B cell (primary cell): ENCODE results near the gene BCL11A. TPM values are rescaled to one million over a fixed set of nuclear protein-coding genes. Genes with fewer than 3 reads are reported as not detected.

ENCODE experiments used
- ATAC-seq: fragments of 200-7000 bp; cut with Tn5 transposase; one replicate; pipeline ENCODE4 v1.10.0; 2021; ENCODE audit warnings: low read depth, mild to moderate bottlenecking, moderate number of reproducible peaks, moderate library complexity
- CTCF ChIA-PET: fragments of 350-600 bp; sonication (Branson Sonifier 250); formaldehyde crosslinking; loops from one replicate; lab custom pipeline; 2021; ENCODE audit warnings: antibody characterized with exemption, inconsistent platforms; lab: Charles Lee
- POLR2A ChIA-PET: fragments of 350-600 bp; sonication (Branson Sonifier 250); formaldehyde crosslinking; loops from one replicate; lab custom pipeline; 2021; ENCODE audit warnings: antibody characterized with exemption; lab: Charles Lee
- DNase-seq: peaks from one replicate; pipeline ENCODE4 v3.0.0; 2013
- H2AFZ ChIP-seq: 2 replicates; pipeline ENCODE4 v1.6.1; 2012; ENCODE audit warnings: mild to moderate bottlenecking, low read depth, low read length; ENCODE audit not compliant: insufficient read depth, poor library complexity, severe bottlenecking
- H3K27ac ChIP-seq, 2 donors: 1 replicate in 1 of 2; 2 replicates in 1 of 2; pipeline ENCODE4 v1.5.1; 2012 to 2013; ENCODE audit warnings: low read length in 2 of 2, mild to moderate bottlenecking in 2 of 2, moderate library complexity in 1 of 2
- H3K27me3 ChIP-seq, 4 experiments: fragments of 200-600 bp in 1 of 4; sonication (generic) in 1 of 4; replicated peaks in 1 of 4; 1 replicate in 2 of 4; 2 replicates in 2 of 4; pipeline versions ENCODE4 v1.6.1 to v1.7.0; 2013 to 2016; ENCODE audit warnings: low read length in 3 of 4, mild to moderate bottlenecking in 2 of 4, mixed read lengths in 1 of 4, moderate library complexity in 1 of 4; ENCODE audit not compliant: insufficient read depth in 4 of 4, control insufficient read depth in 3 of 4; ENCODE audit errors: control extremely low read depth in 1 of 4
- H3K36me3 ChIP-seq, 2 experiments: replicated peaks in 1 of 2; 1 replicate in 1 of 2; 2 replicates in 1 of 2; pipeline versions ENCODE4 v1.6.1 to v1.7.1; 2013; ENCODE audit warnings: low read length in 1 of 2; ENCODE audit not compliant: insufficient read depth in 2 of 2, control insufficient read depth in 1 of 2; ENCODE audit errors: control extremely low read depth in 1 of 2, extremely low read depth in 1 of 2
- H3K4me1 ChIP-seq, 2 donors: fragments of 200-600 bp in 1 of 2; sonication (generic) in 1 of 2; 1 replicate in 1 of 2; 2 replicates in 1 of 2; pipeline versions ENCODE4 v1.5.1 to v1.6.1; 2013 to 2017; ENCODE audit warnings: low read length in 2 of 2; ENCODE audit not compliant: control insufficient read depth in 2 of 2, insufficient read depth in 2 of 2
- H3K4me2 ChIP-seq: replicated peaks from 2 replicates; pipeline ENCODE3; 2012; ENCODE audit warnings: mild to moderate bottlenecking, low read depth, low read length; ENCODE audit not compliant: poor library complexity, severe bottlenecking
- H3K4me3 ChIP-seq, 5 experiments: fragments of 200-600 bp in 1 of 5; sonication (generic) in 1 of 5; 1 replicate in 3 of 5; 2 replicates in 2 of 5; pipeline versions ENCODE4 v1.5.1 to v1.7.0; 2011 to 2016; ENCODE audit warnings: low read length in 4 of 5, mild to moderate bottlenecking in 4 of 5, low read depth in 2 of 5, control low read depth in 1 of 5, moderate library complexity in 1 of 5; ENCODE audit not compliant: insufficient read depth in 1 of 5; ENCODE audit errors: control extremely low read depth in 1 of 5, extremely low read depth in 1 of 5
- H3K79me2 ChIP-seq: fragments of 200-600 bp; sonication (generic); one replicate; pipeline ENCODE4 v1.6.0; 2016; ENCODE audit warnings: low read length; ENCODE audit not compliant: control insufficient read depth, insufficient read depth
- H3K9ac ChIP-seq: fragments of 200-600 bp; sonication (generic); 2 replicates; pipeline ENCODE4 v1.6.1; 2017; ENCODE audit warnings: mild to moderate bottlenecking, low read length, moderate library complexity
- H3K9me3 ChIP-seq, 3 donors: one replicate each; pipeline versions ENCODE4 v1.6.1 to v1.7.1; 2013; ENCODE audit warnings: low read length in 2 of 3; ENCODE audit not compliant: control insufficient read depth in 2 of 3, insufficient read depth in 1 of 3; ENCODE audit errors: control extremely low read depth in 1 of 3
- H4K20me1 ChIP-seq: 2 replicates; pipeline ENCODE4 v1.6.0; 2012; ENCODE audit warnings: mild to moderate bottlenecking, low read length; ENCODE audit not compliant: insufficient read depth, control insufficient read depth, poor library complexity, severe bottlenecking
- H3K27ac Mint-ChIP-seq: one replicate; pipeline ENCODE4 v1.8.0; 2021; ENCODE audit warnings: mixed read lengths
- H3K27me3 Mint-ChIP-seq: one replicate; pipeline ENCODE4 v1.8.0; 2021; ENCODE audit warnings: mixed read lengths
- H3K4me1 Mint-ChIP-seq: one replicate; pipeline ENCODE4 v1.8.0; 2021; ENCODE audit warnings: mixed read lengths
- H3K4me3 Mint-ChIP-seq: one replicate; pipeline ENCODE4 v1.8.0; 2021; ENCODE audit warnings: mixed read lengths
- H3K9me3 Mint-ChIP-seq: one replicate; pipeline ENCODE4 v1.8.0; 2022; ENCODE audit warnings: mixed read lengths; ENCODE audit not compliant: insufficient read depth
- CTCF ChIP-seq: fragments of 200-600 bp; IDR thresholded peaks from one replicate; pipeline ENCODE4 v1.8.0; 2022; ENCODE audit warnings: antibody characterized with exemption, mild to moderate bottlenecking
- EZH2 ChIP-seq: IDR thresholded peaks from 2 replicates; pipeline ENCODE4 v1.6.1; 2012; ENCODE audit warnings: borderline replicate concordance, low read depth, mild to moderate bottlenecking, moderate library complexity, low read length; ENCODE audit not compliant: insufficient read depth, poor library complexity, severe bottlenecking
- WGBS: methylation state at CpG from one replicate; pipeline ENCODE4 v1.1.5; 2013; ENCODE audit warnings: missing lambda C conversion rate; ENCODE audit not compliant: insufficient coverage; 5-methylcytosine and 5-hydroxymethylcytosine counted together
- intact Hi-C: fragments of 100-400 bp; cut with micrococcal nuclease; formaldehyde crosslinking; loops from one replicate; pipeline ENCODE4 v1.10.0; 2022
- polyA plus RNA-seq: library from polyadenylated mRNA; depleted of rRNA; stranded (reverse); fragments of >200 nt; gene quantifications from 2 replicates; pipeline ENCODE4 v1.2.3, GENCODE V29; 2012
- total RNA-seq, 2 donors: library from RNA; stranded (reverse); fragments of 120-200 nt in 1 of 2; gene quantifications; 1 replicate in 1 of 2; 2 replicates in 1 of 2; pipeline versions ENCODE4 v1.2.3 to v1.2.4, GENCODE V29; 2013 to 2022

Gene BCL11A
- total and polyA plus RNA-seq, 2 donors (not counting 1 experiment from before 2014, with no cell fraction given), result 81.8 to 383 TPM

- peaks cover 87 to 88% of the 10 kb centered on the region in 2 donors for H3K4me1 ChIP-seq
- Mint-ChIP-seq H3K9me3 (peaks cover 2% of the 10 kb centered on the region), H3K4me1 (peaks cover 94% of the 10 kb centered on the region), H3K4me3 (peak overlapping the region; percentile 83), H3K27me3 (no peaks in the 10 kb centered on the region), H3K27ac (peak overlapping the region; percentile 90)
- H3K36me3 ChIP-seq, result no peaks in the 10 kb centered on the region
- DNase-seq, result no peak
- no peaks in the 10 kb centered on the region for H3K9me3 ChIP-seq
- H3K4me3 ChIP-seq, result peak overlapping the region; percentile 14 to 52 (median 38)
- H3K27ac ChIP-seq, result peak overlapping the region; percentile 47 to 81
- peak overlapping the region; percentile 49 for H3K9ac ChIP-seq
- POLR2A ChIA-PET, result interaction anchor here (1.5 kb wide), 1 partner anchor 81 kb away, joined by 7 read pairs; no protein-coding TSS in a partner anchor
- H4K20me1 ChIP-seq, result no peaks in the 10 kb centered on the region
- H3K4me2 ChIP-seq, result peak overlapping the region; percentile 68
- ATAC-seq, result no peak
- WGBS, result 25% methylated on average over 6 of the region's 6 CpGs
- TF ChIP-seq EZH2, result no peak
- no peak for TF ChIP-seq CTCF
- no peaks in the 10 kb centered on the region for H3K27me3 ChIP-seq
- CTCF ChIA-PET, result interaction anchor here (0.6 kb wide), 2 partner anchors 18 to 1217 kb away, joined by 3 read pairs; no protein-coding TSS in a partner anchor
- H2AFZ ChIP-seq, result peak overlapping the region; percentile 52
- H3K79me2 ChIP-seq, result peaks cover 32% of the 10 kb centered on the region
- intact Hi-C loops, result loop anchor here (5.0 kb wide), 1 partner anchor 40 kb away; no protein-coding TSS in a partner anchor
Measured at GRCh38 chr2:60412027-60412426, 141.4 kb downstream of the BCL11A start.

- Histone ChIP-seq H4K20me1 (no peaks in the 10 kb centered on the region), H2AFZ (peak overlapping the region; percentile 52), H3K4me3 (peak overlapping the region; percentile 14 to 52 (median 38)), H3K9ac (peak overlapping the region; percentile 49), H3K36me3 (no peaks in the 10 kb centered on the region), H3K27me3 (no peaks in the 10 kb centered on the region), H3K9me3 (no peaks in the 10 kb centered on the region), H3K4me2 (peak overlapping the region; percentile 68), H3K79me2 (peaks cover 33% of the 10 kb centered on the region), H3K27ac (peak overlapping the region; percentile 47 to 81), H3K4me1 (peaks cover 87 to 88% of the 10 kb centered on the region in 2 donors)
- Mint-ChIP-seq H3K4me1 (peaks cover 94% of the 10 kb centered on the region), H3K27ac (peak overlapping the region; percentile 90), H3K9me3 (peaks cover 2% of the 10 kb centered on the region), H3K4me3 (peak overlapping the region; percentile 83), H3K27me3 (no peaks in the 10 kb centered on the region)
- ChIA-PET CTCF (interaction anchor here (0.6 kb wide), 1 partner anchor 17 kb away, joined by 3 read pairs; no protein-coding TSS in a partner anchor), POLR2A (interaction anchor here (0.5 kb wide), 1 partner anchor 531 kb away, joined by 7 read pairs; no protein-coding TSS in a partner anchor)
- no peak for TF ChIP-seq EZH2
- TF ChIP-seq CTCF, result no peak
- DNase-seq (no peak), ATAC-seq (no peak)
- no CpG with 5 or more reads among the region's 3 CpGs for WGBS
- intact Hi-C loops, result loop anchor here (5.0 kb wide), 1 partner anchor 39 kb away; no protein-coding TSS in a partner anchor
Measured at GRCh38 chr2:60411295-60411694, 142.2 kb downstream of the BCL11A start.
